GM23338 (cell line): ENCODE data around the gene MYH14.

Source experiments
- CTCF ChIP-seq, 2 experiments: fragments of 200-600 bp in 1 of 2; sonication (generic) in 1 of 2; conservative IDR thresholded peaks; 2 replicates each; pipeline versions ENCODE4 v1.5.1 to v1.6.1; 2016 to 2017; ENCODE audit warnings: antibody characterized with exemption in 2 of 2, low read depth in 2 of 2, mild to moderate bottlenecking in 2 of 2, moderate library complexity in 1 of 2
- EZH2 ChIP-seq: fragments of 200-600 bp; sonication (generic); IDR thresholded peaks from one replicate; pipeline ENCODE4 v1.8.0; 2017; ENCODE audit warnings: antibody characterized with exemption, mild to moderate bottlenecking, low read depth; ENCODE audit not compliant: unreplicated experiment
- POLR2AphosphoS5 ChIP-seq: IDR thresholded peaks from 2 replicates; pipeline ENCODE4 v1.6.1; 2016; ENCODE audit warnings: antibody characterized with exemption, low read depth
- TF ChIP-seq, protein P1 (sequence below): IDR thresholded peaks from one replicate; pipeline ENCODE4 v1.6.1; 2018; ENCODE audit warnings: antibody characterized with exemption; ENCODE audit not compliant: unreplicated experiment

DNA sequence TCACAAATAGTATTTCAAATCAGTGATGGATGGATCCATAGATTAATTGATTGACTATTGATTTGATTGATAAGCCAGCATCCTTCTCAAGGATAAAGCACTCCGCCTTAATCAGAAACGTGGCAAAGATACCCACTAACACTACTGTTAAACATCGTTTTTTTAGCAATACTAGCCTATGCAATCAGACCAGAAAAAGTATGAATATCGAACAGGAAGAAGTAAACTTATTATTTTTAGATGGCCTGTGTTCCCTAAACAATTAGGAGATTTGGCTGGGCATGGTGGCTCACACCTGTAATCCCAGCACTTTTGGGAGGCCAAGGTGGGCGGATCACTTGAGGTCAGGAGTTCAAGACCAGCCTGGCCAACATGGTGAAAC is 49.5 kb downstream of the MYH14 start:
- TF ChIP-seq POLR2AphosphoS5 (no peak), CTCF (conservative IDR thresholded peaks at IDR 0.05; ENCODE audit: low read depth in 2 of 2) (no peak), EZH2 (no peak)
- TF ChIP-seq, protein P1, sequence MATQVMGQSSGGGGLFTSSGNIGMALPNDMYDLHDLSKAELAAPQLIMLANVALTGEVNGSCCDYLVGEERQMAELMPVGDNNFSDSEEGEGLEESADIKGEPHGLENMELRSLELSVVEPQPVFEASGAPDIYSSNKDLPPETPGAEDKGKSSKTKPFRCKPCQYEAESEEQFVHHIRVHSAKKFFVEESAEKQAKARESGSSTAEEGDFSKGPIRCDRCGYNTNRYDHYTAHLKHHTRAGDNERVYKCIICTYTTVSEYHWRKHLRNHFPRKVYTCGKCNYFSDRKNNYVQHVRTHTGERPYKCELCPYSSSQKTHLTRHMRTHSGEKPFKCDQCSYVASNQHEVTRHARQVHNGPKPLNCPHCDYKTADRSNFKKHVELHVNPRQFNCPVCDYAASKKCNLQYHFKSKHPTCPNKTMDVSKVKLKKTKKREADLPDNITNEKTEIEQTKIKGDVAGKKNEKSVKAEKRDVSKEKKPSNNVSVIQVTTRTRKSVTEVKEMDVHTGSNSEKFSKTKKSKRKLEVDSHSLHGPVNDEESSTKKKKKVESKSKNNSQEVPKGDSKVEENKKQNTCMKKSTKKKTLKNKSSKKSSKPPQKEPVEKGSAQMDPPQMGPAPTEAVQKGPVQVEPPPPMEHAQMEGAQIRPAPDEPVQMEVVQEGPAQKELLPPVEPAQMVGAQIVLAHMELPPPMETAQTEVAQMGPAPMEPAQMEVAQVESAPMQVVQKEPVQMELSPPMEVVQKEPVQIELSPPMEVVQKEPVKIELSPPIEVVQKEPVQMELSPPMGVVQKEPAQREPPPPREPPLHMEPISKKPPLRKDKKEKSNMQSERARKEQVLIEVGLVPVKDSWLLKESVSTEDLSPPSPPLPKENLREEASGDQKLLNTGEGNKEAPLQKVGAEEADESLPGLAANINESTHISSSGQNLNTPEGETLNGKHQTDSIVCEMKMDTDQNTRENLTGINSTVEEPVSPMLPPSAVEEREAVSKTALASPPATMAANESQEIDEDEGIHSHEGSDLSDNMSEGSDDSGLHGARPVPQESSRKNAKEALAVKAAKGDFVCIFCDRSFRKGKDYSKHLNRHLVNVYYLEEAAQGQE: no peak
